SW480 (cell line): ENCODE results near the gene XIAP.
A peak's percentile ranks its signal among the peaks of the same experiment; 100 is the strongest.

Source experiments
- DNase-seq: peaks from one replicate; pipeline ENCODE4 v3.0.0-alpha.2; 2016; ENCODE audit warnings: low spot score

The XIAP gene

GRCh38 chrX:123960956-123961267, 101.1 kb downstream of the XIAP start:
- no peak for DNase-seq

GRCh38 chrX:123961268-123962005, 101.6 kb downstream of the XIAP start, which contains the start of gene STAG2:
TSS of gene STAG2 (plus strand) at chrX:123961706. CDS start at chrX:124022628, 60,922 bp downstream.
- DNase-seq = peak; percentile 87

GRCh38 chrX:123962006-123962467, 102.2 kb downstream of the XIAP start:
- DNase-seq = peak; percentile 30

GRCh38 chrX:123962794-123963373, 103.0 kb downstream of the XIAP start:
- DNase-seq = peak; percentile 94
